Natural killer cell treated with Interleukin-12 subunit alpha and Interleukin-12 subunit beta and Interleukin-15 and Interleukin-18, amount 100 ng/mL, for 72 hours (primary cell): ENCODE data around the gene DCUN1D2. TPM values are rescaled to one million over a fixed set of nuclear protein-coding genes. Genes with fewer than 3 reads are reported as not detected.

ENCODE experiments used
- ATAC-seq, 2 donors: fragments of 150-1000 bp; cut with Tn5 transposase in 1 of 2; sonication (Bioruptor Pico), chemical (Tn5 transposase) in 1 of 2; 2 replicates each; pipeline ENCODE4 v1.10.0; 2021
- DNase-seq: peaks from one replicate; pipeline ENCODE4 v3.0.0; 2022; ENCODE audit warnings: low spot score
- H3K27ac Mint-ChIP-seq, 2 donors: 1 replicate in 1 of 2; 2 replicates in 1 of 2; pipeline ENCODE4 v1.8.0; 2022; ENCODE audit warnings: mixed read lengths in 2 of 2, mild to moderate bottlenecking in 1 of 2, moderate library complexity in 1 of 2
- H3K27me3 Mint-ChIP-seq, 2 donors: 1 replicate in 1 of 2; 2 replicates in 1 of 2; pipeline ENCODE4 v1.8.0; 2022; ENCODE audit warnings: mixed read lengths in 2 of 2
- H3K36me3 Mint-ChIP-seq: one replicate; pipeline ENCODE4 v1.8.0; 2022; ENCODE audit warnings: mixed read lengths
- H3K4me1 Mint-ChIP-seq, 2 donors: 1 replicate in 1 of 2; 2 replicates in 1 of 2; pipeline ENCODE4 v1.8.0; 2022; ENCODE audit warnings: low read depth in 2 of 2, mixed read lengths in 2 of 2, mild to moderate bottlenecking in 1 of 2
- H3K4me3 Mint-ChIP-seq: one replicate; pipeline ENCODE4 v1.8.0; 2022; ENCODE audit warnings: mixed read lengths
- H3K9me3 Mint-ChIP-seq: 2 replicates; pipeline ENCODE4 v1.8.0; 2022; ENCODE audit warnings: mixed read lengths
- total RNA-seq, 2 donors: library from RNA; stranded (reverse); gene quantifications; one replicate each; pipeline ENCODE4 v1.2.3, GENCODE V29; 2022

DCUN1D2 gene
- total RNA-seq, 2 donors from 2014 or later = 22.9 to 40.7 TPM

GRCh38 chr13:113508521-113509254 lies 18.2 kb upstream of the DCUN1D2 start:
- no peaks in the 10 kb centered on the region for H3K27me3 Mint-ChIP-seq
- no peak overlapping the region for H3K4me3 Mint-ChIP-seq
- H3K36me3 Mint-ChIP-seq = peaks cover 25% of the 10 kb centered on the region
- DNase-seq (no peak), ATAC-seq (peak in 1 of 2 donors; percentile 11)
- H3K4me1 Mint-ChIP-seq = peaks cover 10 to 14% of the 10 kb centered on the region in 2 donors
- no peaks in the 10 kb centered on the region for H3K9me3 Mint-ChIP-seq
- no peak overlapping the region for H3K27ac Mint-ChIP-seq

- no peaks in the 10 kb centered on the region for H3K9me3 Mint-ChIP-seq
- H3K36me3 Mint-ChIP-seq = peaks cover 25% of the 10 kb centered on the region
- no peak for ATAC-seq
- DNase-seq = no peak
- H3K4me1 Mint-ChIP-seq = peaks cover 10 to 14% of the 10 kb centered on the region in 2 donors
- H3K4me3 Mint-ChIP-seq = no peak overlapping the region
- H3K27me3 Mint-ChIP-seq = no peaks in the 10 kb centered on the region
- H3K27ac Mint-ChIP-seq = no peak overlapping the region
Observed at GRCh38 chr13:113507505-113508345, 17.2 kb upstream of the DCUN1D2 start.

DNA sequence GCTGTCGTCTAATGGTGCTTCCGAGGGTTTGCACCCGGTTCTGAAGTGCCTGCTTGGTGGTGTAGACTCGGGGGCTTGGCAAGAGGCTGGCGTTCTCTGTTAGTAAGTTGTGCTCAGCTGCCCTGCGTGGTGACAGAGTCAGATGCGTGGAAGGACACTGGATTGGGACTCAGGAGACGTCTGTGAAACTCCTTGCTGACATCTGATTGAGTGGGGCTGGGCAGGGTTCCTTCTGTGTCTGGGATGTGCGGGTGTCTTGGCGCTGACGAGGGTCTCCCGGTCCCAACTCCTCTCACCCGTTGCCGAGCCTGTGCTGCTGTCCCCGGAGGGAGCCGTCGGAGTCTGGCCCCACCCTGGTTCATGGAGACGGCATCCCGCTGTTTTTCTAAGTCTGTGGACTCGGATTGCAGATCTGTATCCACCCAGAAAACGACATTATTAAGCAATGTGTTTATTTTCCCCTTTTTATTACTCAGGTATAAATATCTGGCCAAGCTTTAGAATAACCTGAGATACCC lies 16.4 kb upstream of the DCUN1D2 start:
- Mint-ChIP-seq H3K9me3 (no peaks in the 10 kb centered on the region), H3K4me1 (peaks cover 10 to 14% of the 10 kb centered on the region in 2 donors), H3K4me3 (no peak overlapping the region), H3K27ac (no peak overlapping the region), H3K36me3 (peaks cover 25% of the 10 kb centered on the region), H3K27me3 (no peaks in the 10 kb centered on the region)
- no peak for ATAC-seq
- no peak for DNase-seq

- H3K27me3 Mint-ChIP-seq = no peaks in the 10 kb centered on the region
Observed at GRCh38 chr13:113506025-113506685, 15.6 kb upstream of the DCUN1D2 start.

DNA sequence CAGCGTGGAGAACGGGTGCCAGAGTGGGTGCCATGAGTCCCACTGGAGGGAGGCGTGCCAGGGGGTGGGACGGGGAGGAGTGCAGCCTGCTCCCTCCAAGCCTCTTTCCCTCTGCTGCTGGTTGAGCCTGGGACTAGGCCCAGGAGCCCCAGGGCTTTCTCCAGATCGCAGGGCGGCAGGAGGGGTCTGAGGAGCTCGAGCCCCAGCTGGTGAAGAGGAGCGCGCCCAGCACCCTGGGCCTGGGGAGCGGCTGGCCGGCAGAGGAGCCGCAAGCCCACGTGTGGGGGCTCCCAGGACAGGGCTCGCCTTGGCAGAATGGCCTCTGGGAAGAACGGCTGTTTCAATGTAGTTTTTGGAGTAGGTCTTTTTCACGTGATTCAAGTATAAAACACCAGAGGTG lies 12.2 kb upstream of the DCUN1D2 start:
- H3K27me3 Mint-ChIP-seq = no peaks in the 10 kb centered on the region
- H3K27ac Mint-ChIP-seq = no peak overlapping the region
- peaks cover 29% of the 10 kb centered on the region for H3K36me3 Mint-ChIP-seq
- no peak overlapping the region for H3K4me3 Mint-ChIP-seq
- H3K4me1 Mint-ChIP-seq = peaks cover 0 to 6% of the 10 kb centered on the region in 2 donors
- DNase-seq (no peak), ATAC-seq (no peak)
- no peaks in the 10 kb centered on the region for H3K9me3 Mint-ChIP-seq

More at GRCh38 chr13:113506025-113506685, 15.6 kb upstream of the DCUN1D2 start:
- ATAC-seq (no peak), DNase-seq (no peak)
- H3K4me1 Mint-ChIP-seq = peaks cover 10 to 14% of the 10 kb centered on the region in 2 donors
- peaks cover 25% of the 10 kb centered on the region for H3K36me3 Mint-ChIP-seq
- no peak overlapping the region for H3K27ac Mint-ChIP-seq
- H3K9me3 Mint-ChIP-seq = no peaks in the 10 kb centered on the region
- no peak overlapping the region for H3K4me3 Mint-ChIP-seq

GRCh38 chr13:113500530-113501265 lies 10.2 kb upstream of the DCUN1D2 start:
- Mint-ChIP-seq H3K27ac (no peak overlapping the region), H3K9me3 (no peaks in the 10 kb centered on the region), H3K27me3 (no peaks in the 10 kb centered on the region), H3K4me1 (peaks cover 5 to 8% of the 10 kb centered on the region in 2 donors), H3K36me3 (peaks cover 31% of the 10 kb centered on the region), H3K4me3 (no peak overlapping the region)
- ATAC-seq = no peak
- DNase-seq = no peak

- peaks cover 27% of the 10 kb centered on the region for H3K36me3 Mint-ChIP-seq
- no peak overlapping the region for H3K27ac Mint-ChIP-seq
- H3K4me3 Mint-ChIP-seq = no peak overlapping the region
Observed at GRCh38 chr13:113499936-113500335, 9.4 kb upstream of the DCUN1D2 start.

DNA sequence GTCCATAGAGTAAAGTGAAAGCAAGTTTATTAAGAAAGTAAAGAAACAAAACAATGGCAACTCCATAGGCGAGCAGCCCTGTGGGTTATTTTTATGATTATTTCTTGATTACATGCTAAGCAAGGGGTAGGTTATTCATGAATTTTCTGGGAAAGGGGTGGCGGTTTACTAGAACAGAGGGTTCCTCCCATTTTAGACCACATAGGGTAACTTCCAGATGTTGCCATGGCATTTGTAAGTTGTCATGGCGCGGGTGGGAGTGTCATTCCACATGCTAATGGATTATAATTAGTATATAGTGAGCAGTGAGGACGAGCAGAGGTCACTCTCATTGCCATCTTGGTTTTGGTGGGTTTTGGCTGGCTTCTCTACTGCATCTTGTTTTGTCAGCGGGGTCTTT lies 8.4 kb upstream of the DCUN1D2 start:
- H3K27me3 Mint-ChIP-seq = no peaks in the 10 kb centered on the region
- no peak for ATAC-seq
- no peak overlapping the region for H3K27ac Mint-ChIP-seq
- no peak for DNase-seq
- no peaks in the 10 kb centered on the region for H3K9me3 Mint-ChIP-seq
- peaks cover 15 to 18% of the 10 kb centered on the region in 2 donors for H3K4me1 Mint-ChIP-seq
- H3K36me3 Mint-ChIP-seq = peaks cover 22% of the 10 kb centered on the region
- no peak overlapping the region for H3K4me3 Mint-ChIP-seq

More at GRCh38 chr13:113499936-113500335, 9.4 kb upstream of the DCUN1D2 start:
- DNase-seq (no peak), ATAC-seq (no peak)
- no peaks in the 10 kb centered on the region for H3K9me3 Mint-ChIP-seq
- H3K4me1 Mint-ChIP-seq = peaks cover 9 to 12% of the 10 kb centered on the region in 2 donors
- no peaks in the 10 kb centered on the region for H3K27me3 Mint-ChIP-seq

DNA sequence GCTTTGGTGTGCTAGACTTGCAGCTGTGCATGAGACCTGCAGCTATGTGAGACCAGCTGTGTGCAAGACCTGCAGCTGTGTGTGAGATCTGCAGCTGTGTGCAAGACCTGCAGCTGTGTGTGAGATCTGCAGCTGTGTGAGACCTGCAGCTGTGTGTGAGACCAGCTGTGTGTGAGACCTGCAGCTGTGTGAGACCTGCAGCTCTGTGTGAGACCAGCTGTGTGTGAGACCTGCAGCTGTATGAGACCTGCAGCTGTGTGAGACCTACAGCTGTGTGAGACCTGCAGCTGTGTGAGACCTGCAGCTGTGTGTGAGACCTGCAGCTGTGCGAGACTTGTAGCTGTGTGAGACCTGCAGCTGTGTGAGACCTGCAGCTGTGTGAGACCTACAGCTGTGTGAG lies 6.7 kb upstream of the DCUN1D2 start:
- Mint-ChIP-seq H3K36me3 (peaks cover 22% of the 10 kb centered on the region), H3K4me3 (no peak overlapping the region)

DNA sequence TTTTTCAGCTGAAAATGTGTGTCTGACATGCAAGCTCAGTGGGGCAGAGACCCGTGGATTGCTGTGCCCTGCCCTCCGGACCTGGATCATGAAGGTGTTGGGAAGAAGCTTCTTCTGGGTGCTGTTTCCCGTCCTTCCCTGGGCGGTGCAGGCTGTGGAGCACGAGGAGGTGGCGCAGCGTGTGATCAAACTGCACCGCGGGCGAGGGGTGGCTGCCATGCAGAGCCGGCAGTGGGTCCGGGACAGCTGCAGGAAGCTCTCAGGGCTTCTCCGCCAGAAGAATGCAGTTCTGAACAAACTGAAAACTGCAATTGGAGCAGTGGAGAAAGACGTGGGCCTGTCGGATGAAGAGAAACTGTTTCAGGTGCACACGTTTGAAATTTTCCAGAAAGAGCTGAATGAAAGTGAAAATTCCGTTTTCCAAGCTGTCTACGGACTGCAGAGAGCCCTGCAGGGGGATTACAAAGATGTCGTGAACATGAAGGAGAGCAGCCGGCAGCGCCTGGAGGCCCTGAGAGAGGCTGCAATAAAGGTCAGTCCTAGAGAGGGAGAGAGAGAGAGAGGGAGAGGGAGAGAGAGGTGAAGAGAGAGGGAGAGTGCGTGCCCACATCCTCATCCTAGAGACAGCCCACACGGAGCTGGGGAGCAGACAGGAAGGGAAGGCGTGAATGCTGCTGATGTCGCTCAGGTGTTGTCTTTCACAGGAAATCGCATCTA lies 5.1 kb upstream of the DCUN1D2 start:
- peaks cover 22% of the 10 kb centered on the region for H3K36me3 Mint-ChIP-seq
- H3K9me3 Mint-ChIP-seq = no peaks in the 10 kb centered on the region
- DNase-seq = no peak
- peak overlapping the region; percentile 60 for H3K4me3 Mint-ChIP-seq
- peaks cover 29 to 33% of the 10 kb centered on the region in 2 donors for H3K4me1 Mint-ChIP-seq
- peak overlapping the region; percentile 25 to 61 for H3K27ac Mint-ChIP-seq
- no peak for ATAC-seq
- H3K27me3 Mint-ChIP-seq = no peaks in the 10 kb centered on the region

More for the DNA sequence above, 6.7 kb upstream of the DCUN1D2 start:
- Mint-ChIP-seq H3K9me3 (no peaks in the 10 kb centered on the region), H3K27ac (no peak overlapping the region), H3K27me3 (no peaks in the 10 kb centered on the region), H3K4me1 (peaks cover 26% of the 10 kb centered on the region in 2 donors)
- ATAC-seq (no peak), DNase-seq (no peak)

DNA sequence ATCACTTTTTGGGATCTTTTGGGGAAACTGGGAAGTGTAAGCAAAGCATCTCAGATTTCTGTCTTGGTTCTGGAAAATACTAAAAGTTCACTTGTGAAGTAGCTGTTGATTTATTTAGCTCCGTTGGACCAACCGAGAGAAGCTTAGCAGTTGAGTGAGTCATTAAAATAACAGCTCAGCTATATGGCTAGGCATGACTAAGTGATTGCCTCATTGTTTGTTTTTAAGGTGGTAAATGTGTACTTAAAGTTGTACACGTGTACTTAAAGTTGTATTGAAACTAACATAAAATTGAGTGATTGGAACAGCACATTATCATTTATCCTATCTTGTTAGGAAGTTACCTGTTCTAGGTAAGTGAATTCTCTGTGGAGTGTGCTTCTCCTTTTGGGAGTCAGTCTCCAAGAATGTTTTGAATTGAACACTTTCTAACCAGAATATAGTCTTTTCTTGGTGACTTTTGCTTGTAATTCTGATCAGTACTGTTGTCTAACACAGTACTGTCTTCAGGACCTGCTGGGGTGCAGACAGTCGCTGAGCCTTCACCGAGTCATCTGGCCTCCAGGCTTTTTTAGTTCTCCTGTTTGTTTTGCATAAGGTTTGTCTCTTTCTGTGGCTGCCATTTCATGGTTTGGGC lies 2.9 kb upstream of the DCUN1D2 start:
- Mint-ChIP-seq H3K4me3 (peak overlapping the region; percentile 58), H3K27ac (peak overlapping the region; percentile 62 to 68), H3K9me3 (no peaks in the 10 kb centered on the region), H3K27me3 (no peaks in the 10 kb centered on the region), H3K36me3 (peaks cover 16% of the 10 kb centered on the region), H3K4me1 (peaks cover 40 to 48% of the 10 kb centered on the region in 2 donors)
- peak; percentile 26 to 42 for ATAC-seq
- no peak for DNase-seq

DNA sequence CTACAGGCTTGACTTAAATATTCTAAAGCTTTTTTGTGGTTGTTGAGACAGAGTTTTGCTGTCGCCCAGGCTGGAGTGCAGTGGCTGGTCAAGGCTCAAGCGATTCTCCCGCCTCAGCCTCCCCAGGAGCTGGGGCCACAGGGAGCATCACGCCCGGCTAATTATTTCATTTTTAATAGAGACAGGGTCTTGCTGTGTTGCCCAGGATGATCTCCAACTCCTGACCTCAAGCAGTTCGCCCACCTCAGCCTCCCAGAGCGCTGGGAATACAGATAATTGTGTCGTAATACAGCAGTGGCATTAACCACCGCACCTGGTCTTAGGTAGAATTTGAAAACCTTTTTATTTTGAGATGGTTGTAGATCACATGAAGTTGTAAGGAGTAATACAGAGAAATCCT lies 1.5 kb upstream of the DCUN1D2 start:
- peaks cover 9% of the 10 kb centered on the region for H3K36me3 Mint-ChIP-seq
- no peaks in the 10 kb centered on the region for H3K9me3 Mint-ChIP-seq
- peaks cover 44 to 54% of the 10 kb centered on the region in 2 donors for H3K4me1 Mint-ChIP-seq
- peak overlapping the region; percentile 82 for H3K4me3 Mint-ChIP-seq
- peak overlapping the region; percentile 71 to 83 for H3K27ac Mint-ChIP-seq
- DNase-seq (no peak), ATAC-seq (no peak)
- H3K27me3 Mint-ChIP-seq = no peaks in the 10 kb centered on the region
